Prostate gland (tissue), 2 donors: ENCODE results near the gene MATR3.

ENCODE experiments used
- CTCF ChIP-seq, 4 experiments: fragments of 200-600 bp in 2 of 4; fragments of 450-650 bp in 2 of 4; sonication (generic) in 2 of 4; IDR thresholded peaks; 1 replicate in 3 of 4; 2 replicates in 1 of 4; pipeline ENCODE4 v1.5.1; 2016 to 2019; ENCODE audit warnings: antibody characterized with exemption in 4 of 4, mild to moderate bottlenecking in 2 of 4, moderate library complexity in 2 of 4
- POLR2A ChIP-seq: fragments of 450-650 bp; IDR thresholded peaks from one replicate; pipeline ENCODE4 v1.6.1; 2016; ENCODE audit warnings: antibody characterized with exemption, mild to moderate bottlenecking
- POLR2AphosphoS5 ChIP-seq: sonication (generic); formaldehyde crosslinking; IDR thresholded peaks from one replicate; pipeline ENCODE4 v1.6.1; 2017; ENCODE audit warnings: antibody characterized with exemption

- no peak for TF ChIP-seq CTCF (IDR thresholded peaks at IDR 0.05)
- TF ChIP-seq POLR2AphosphoS5 = peak; percentile 59
- TF ChIP-seq POLR2A = no peak
These were observed 14.8 kb upstream of the MATR3 start for GRCh38 chr5:139278540-139279274.
